OCI-LY3 (cell line): Measurements from ENCODE around the gene SLC4A1.

ENCODE experiments used
- H2AFZ ChIP-seq: fragments of 200-600, 300-600 bp; shearing (Covaris generic); 2 replicates; pipeline ENCODE4 v1.6.0; 2014; ENCODE audit warnings: antibody characterized with exemption, low read depth, low read length
- H3K27ac ChIP-seq: fragments of 200-600, 300-600 bp; sonication (generic); 2 replicates; pipeline ENCODE4 v1.5.1; 2014; ENCODE audit warnings: mild to moderate bottlenecking, low read length, moderate library complexity, mixed read lengths
- H3K27me3 ChIP-seq: fragments of 200-600, 300-600 bp; sonication (generic); 2 replicates; pipeline ENCODE4 v1.6.1; 2014; ENCODE audit warnings: low read depth, low read length, mixed read lengths
- H3K36me3 ChIP-seq: fragments of 200-600, 300-600 bp; sonication (generic); replicated peaks from 2 replicates; pipeline ENCODE3; 2014; ENCODE audit warnings: low read depth, low read length, mixed read lengths
- H3K4me1 ChIP-seq: fragments of 300-600, 200-600 bp; sonication (generic); 2 replicates; pipeline ENCODE4 v1.6.1; 2014; ENCODE audit warnings: low read length, mixed read lengths
- H3K4me2 ChIP-seq: fragments of 200-600, 300-600 bp; sonication (generic); 2 replicates; pipeline ENCODE4 v1.6.1; 2014; ENCODE audit warnings: low read length, mixed read lengths
- H3K4me3 ChIP-seq: fragments of 300-600, 200-600 bp; sonication (generic); 2 replicates; pipeline ENCODE4 v1.5.1; 2014; ENCODE audit warnings: antibody characterized with exemption, mild to moderate bottlenecking, low read length, moderate library complexity
- H3K79me2 ChIP-seq: fragments of 300-600, 200-600 bp; shearing (Covaris generic); 2 replicates; pipeline ENCODE4 v1.6.1; 2014; ENCODE audit warnings: mild to moderate bottlenecking, low read length, mixed read lengths
- H3K9ac ChIP-seq: fragments of 300-600, 200-600 bp; shearing (Covaris generic); 2 replicates; pipeline ENCODE4 v1.6.0; 2014; ENCODE audit warnings: mild to moderate bottlenecking, low read length, moderate library complexity
- H3K9me3 ChIP-seq: fragments of 200-600, 300-600 bp; shearing (Covaris generic); 2 replicates; pipeline ENCODE4 v1.6.1; 2014; ENCODE audit warnings: low read length, mixed read lengths; ENCODE audit not compliant: insufficient read depth
- H4K20me1 ChIP-seq: fragments of 200-600, 300-600 bp; sonication (generic); 2 replicates; pipeline ENCODE4 v1.6.1; 2016; ENCODE audit warnings: low read length, mixed read lengths; ENCODE audit not compliant: insufficient read depth
- CTCF ChIP-seq: fragments of 200-600, 300-600 bp; sonication (generic); IDR thresholded peaks from 2 replicates; pipeline ENCODE4 v1.5.1; 2014; ENCODE audit warnings: antibody characterized with exemption, low read length, low read depth
- EZH2phosphoT487 ChIP-seq: fragments of 200-600 bp; shearing (Covaris generic); IDR thresholded peaks from 2 replicates; pipeline ENCODE4 v1.6.1; 2018; ENCODE audit warnings: antibody characterized with exemption, mixed run types, low read depth

Gene SLC4A1

DNA sequence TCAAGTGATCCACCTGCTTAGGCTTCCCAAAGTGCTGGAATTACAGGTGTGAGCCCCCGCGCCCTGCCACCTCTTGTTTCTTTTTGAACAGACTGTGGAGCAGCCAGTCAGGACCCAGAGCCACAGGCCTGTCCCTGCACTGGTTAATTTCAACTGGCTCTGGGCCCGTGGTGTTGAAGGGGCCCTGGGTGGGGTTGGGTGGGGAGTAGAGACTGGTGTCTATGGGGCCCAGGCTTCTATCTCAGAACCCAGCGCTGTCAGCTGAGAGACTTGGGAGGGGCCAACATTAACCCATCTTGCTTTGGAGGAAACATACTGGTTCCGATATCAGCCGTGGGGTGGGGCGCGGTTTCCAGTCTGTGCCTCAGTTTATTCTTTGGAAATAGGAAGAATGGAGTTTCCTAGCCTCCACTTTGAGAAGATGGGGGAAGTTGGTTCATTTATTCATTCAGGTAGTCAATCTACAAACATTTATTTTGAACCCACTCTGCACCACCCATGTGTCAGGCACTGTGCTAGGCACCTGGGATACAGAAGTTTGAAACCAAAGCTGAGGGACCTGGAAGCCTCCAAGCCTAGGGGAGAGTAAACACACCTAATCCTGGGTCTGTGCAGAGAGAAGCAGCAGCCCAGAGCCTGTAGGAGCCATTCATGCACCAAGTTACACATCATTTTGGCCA is 15.5 kb upstream of the SLC4A1 start:
- TF ChIP-seq EZH2phosphoT487: no peak
- TF ChIP-seq CTCF: no peak
- no peaks in the 10 kb centered on the region for H3K9me3 ChIP-seq

GRCh38 chr17:44282264-44282663 is 14.3 kb upstream of the SLC4A1 start:
- no peak for TF ChIP-seq CTCF
- TF ChIP-seq EZH2phosphoT487: no peak
- H3K27ac ChIP-seq: no peak overlapping the region
- no peaks in the 10 kb centered on the region for H3K79me2 ChIP-seq
- no peak overlapping the region for H2AFZ ChIP-seq
- H4K20me1 ChIP-seq: no peaks in the 10 kb centered on the region
- peaks cover 5% of the 10 kb centered on the region; the same call in 1 of the 2 replicates for H3K4me1 ChIP-seq
- no peaks in the 10 kb centered on the region for H3K36me3 ChIP-seq
- H3K4me3 ChIP-seq: no peak overlapping the region
- H3K9ac ChIP-seq: no peak overlapping the region
- no peaks in the 10 kb centered on the region for H3K9me3 ChIP-seq
- H3K4me2 ChIP-seq: no peak overlapping the region
- H3K27me3 ChIP-seq: 0 out of 2 replicates have a peak, but pooled peaks cover 4% of the 10 kb centered on the region

More for the DNA sequence above, 15.5 kb upstream of the SLC4A1 start:
- Histone ChIP-seq H3K36me3 (no peaks in the 10 kb centered on the region), H3K4me2 (no peak overlapping the region), H3K4me1 (peaks cover 8% of the 10 kb centered on the region; the same call in 1 of the 2 replicates), H2AFZ (no peak overlapping the region), H3K4me3 (no peak overlapping the region), H3K79me2 (no peaks in the 10 kb centered on the region), H4K20me1 (no peaks in the 10 kb centered on the region), H3K27ac (no peak overlapping the region), H3K9ac (no peak overlapping the region), H3K27me3 (no peaks in the 10 kb centered on the region)

- no peak overlapping the region for H3K4me3 ChIP-seq
- no peak overlapping the region for H2AFZ ChIP-seq
- no peak overlapping the region for H3K27ac ChIP-seq
- no peak overlapping the region for H3K9ac ChIP-seq
- no peak overlapping the region for H3K4me2 ChIP-seq
- no peaks in the 10 kb centered on the region for H3K36me3 ChIP-seq
- TF ChIP-seq EZH2phosphoT487: no peak
- TF ChIP-seq CTCF: no peak
- H4K20me1 ChIP-seq: no peaks in the 10 kb centered on the region
- H3K27me3 ChIP-seq: 0 out of 2 replicates have a peak, but pooled peaks cover 4% of the 10 kb centered on the region
- peaks cover 5% of the 10 kb centered on the region; the same call in 1 of the 2 replicates for H3K4me1 ChIP-seq
- H3K79me2 ChIP-seq: no peaks in the 10 kb centered on the region
- H3K9me3 ChIP-seq: no peaks in the 10 kb centered on the region
Observed at GRCh38 chr17:44281570-44281969, 13.6 kb upstream of the SLC4A1 start.

DNA sequence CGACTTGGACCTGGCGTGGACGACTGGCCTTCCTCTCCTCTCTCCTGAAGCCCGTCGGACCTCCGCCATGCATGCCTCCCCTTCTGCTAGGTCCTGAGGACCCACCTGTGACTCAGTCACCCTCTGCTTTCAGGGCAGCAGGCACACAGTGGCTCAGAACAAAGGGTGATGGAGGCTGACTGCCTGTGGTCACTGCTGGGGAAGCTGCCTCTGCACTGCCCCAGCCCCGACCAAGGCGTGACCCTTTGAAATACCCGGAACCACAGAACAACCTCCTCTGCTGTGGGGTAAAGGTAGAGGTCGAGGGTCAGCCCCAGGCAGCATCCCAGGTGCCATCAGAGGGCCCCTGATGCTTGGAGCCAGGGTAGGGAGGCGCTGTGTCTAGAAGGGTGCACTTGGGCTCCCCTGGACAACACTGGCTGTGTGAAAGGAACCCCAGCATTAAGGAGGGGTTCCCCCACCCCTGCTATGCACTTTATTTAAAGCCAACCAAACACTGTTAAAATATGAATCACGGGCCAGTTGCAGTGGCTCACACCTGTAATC is 12.5 kb upstream of the SLC4A1 start:
- Histone ChIP-seq H3K27ac (no peak overlapping the region), H3K4me3 (no peak overlapping the region), H3K36me3 (no peaks in the 10 kb centered on the region), H3K4me1 (peaks cover 5% of the 10 kb centered on the region; the same call in 1 of the 2 replicates), H3K4me2 (no peak overlapping the region), H3K27me3 (0 out of 2 replicates have a peak, but pooled peaks cover 4% of the 10 kb centered on the region), H3K9me3 (no peaks in the 10 kb centered on the region), H3K79me2 (no peaks in the 10 kb centered on the region), H4K20me1 (no peaks in the 10 kb centered on the region), H3K9ac (no peak overlapping the region), H2AFZ (no peak overlapping the region)
- no peak for TF ChIP-seq EZH2phosphoT487
- no peak for TF ChIP-seq CTCF
